NCI-H526 (cell line): ENCODE results near the gene OXNAD1.

Source experiments
- DNase-seq, 2 experiments: peaks; one replicate each; lab custom pipeline; 2025; lab: John Stamatoyannopoulos, UW

Gene OXNAD1

GRCh38 chr3:16329036-16329825 is 64.2 kb downstream of the OXNAD1 start:
- DNase-seq, result no peak

GRCh38 chr3:16329826-16330129 is 64.8 kb downstream of the OXNAD1 start:
- no peak for DNase-seq

- no peak for DNase-seq
Observed at GRCh38 chr3:16330351-16330750, 65.3 kb downstream of the OXNAD1 start.

GRCh38 chr3:16331319-16331883 is 66.4 kb downstream of the OXNAD1 start:
- DNase-seq, result no peak

GRCh38 chr3:16332904-16333426 is 68.0 kb downstream of the OXNAD1 start:
- DNase-seq, result no peak

- DNase-seq, result no peak
Observed at GRCh38 chr3:16334909-16335308, 69.9 kb downstream of the OXNAD1 start.

- DNase-seq, result no peak
Observed at GRCh38 chr3:16335333-16335732, 70.3 kb downstream of the OXNAD1 start.

GRCh38 chr3:16335772-16336645 is 71.0 kb downstream of the OXNAD1 start:
- DNase-seq, result no peak

- DNase-seq, result no peak
Observed at GRCh38 chr3:16336825-16337224, 71.8 kb downstream of the OXNAD1 start.

- no peak for DNase-seq
Observed at GRCh38 chr3:16337856-16338540, 73.0 kb downstream of the OXNAD1 start.

GRCh38 chr3:16338999-16339398 is 74.0 kb downstream of the OXNAD1 start:
- DNase-seq, result no peak

GRCh38 chr3:16343101-16343500 is 78.1 kb downstream of the OXNAD1 start:
- no peak for DNase-seq

GRCh38 chr3:16346413-16347081 is 81.5 kb downstream of the OXNAD1 start:
- no peak for DNase-seq

GRCh38 chr3:16347548-16347947 is 82.5 kb downstream of the OXNAD1 start:
- DNase-seq, result no peak

GRCh38 chr3:16349986-16350596 is 85.1 kb downstream of the OXNAD1 start:
- DNase-seq, result no peak

- DNase-seq, result no peak
Observed at GRCh38 chr3:16350597-16351318, 85.7 kb downstream of the OXNAD1 start.

GRCh38 chr3:16352428-16352827 is 87.4 kb downstream of the OXNAD1 start:
- DNase-seq, result no peak

- DNase-seq, result no peak
Observed at GRCh38 chr3:16354291-16354690, 89.3 kb downstream of the OXNAD1 start.
